Muscle layer of duodenum (tissue), 2 donors: Measurements from ENCODE around the gene STX1B.
"Not testable (repeated sequence)": the region's sequence is repeated elsewhere in the genome, so short reads cannot be mapped to it uniquely, and the experiment has no call there.

Source experiments
- H3K27ac ChIP-seq: one replicate; pipeline ENCODE4 v1.7.0; 2013; ENCODE audit warnings: mild to moderate bottlenecking, low read length
- H3K27me3 ChIP-seq: one replicate; pipeline ENCODE4 v1.7.0; 2013; ENCODE audit warnings: low read depth, mild to moderate bottlenecking, control low read depth, low read length
- H3K36me3 ChIP-seq, 2 donors: one replicate each; pipeline ENCODE4 v1.7.0; 2013; ENCODE audit warnings: low read length in 2 of 2, control low read depth in 1 of 2, mild to moderate bottlenecking in 1 of 2; ENCODE audit not compliant: insufficient read depth in 2 of 2, control insufficient read depth in 1 of 2
- H3K4me1 ChIP-seq, 2 donors: one replicate each; pipeline ENCODE4 v1.7.0; 2013; ENCODE audit warnings: low read length in 2 of 2, mild to moderate bottlenecking in 2 of 2, control low read depth in 1 of 2, moderate library complexity in 1 of 2; ENCODE audit not compliant: insufficient read depth in 2 of 2, control insufficient read depth in 1 of 2
- H3K4me3 ChIP-seq, 2 donors: one replicate each; pipeline ENCODE4 v1.7.0; 2013; ENCODE audit warnings: low read length in 2 of 2, low read depth in 1 of 2, mild to moderate bottlenecking in 1 of 2
- H3K9me3 ChIP-seq, 2 donors: one replicate each; pipeline ENCODE4 v1.7.0; 2013; ENCODE audit warnings: low read length in 2 of 2, control low read depth in 1 of 2, mild to moderate bottlenecking in 1 of 2; ENCODE audit not compliant: control insufficient read depth in 1 of 2
- donor health status: healthy.

The STX1B gene

GRCh38 chr16:31011815-31012214 lies 1.4 kb upstream of the STX1B start:
- H3K27me3 ChIP-seq = peaks cover 22% of the 10 kb centered on the region
- H3K4me1 ChIP-seq, H3K9me3 ChIP-seq, H3K36me3 ChIP-seq, H3K4me3 ChIP-seq, H3K27ac ChIP-seq: not testable (repeated sequence)

GRCh38 chr16:31009894-31010584 lies 399 bp downstream of the STX1B start:
- peaks cover 22% of the 10 kb centered on the region for H3K27me3 ChIP-seq
- H3K4me1 ChIP-seq = no peaks in the 10 kb centered on the region
- H3K27ac ChIP-seq = no peak overlapping the region
- H3K4me3 ChIP-seq = peak overlapping the region in 1 of 2 donors; percentile 45
- H3K9me3 ChIP-seq = no peaks in the 10 kb centered on the region
- no peaks in the 10 kb centered on the region for H3K36me3 ChIP-seq

- peaks cover 22% of the 10 kb centered on the region for H3K27me3 ChIP-seq
- H3K4me3 ChIP-seq = no peak overlapping the region
Measured at GRCh38 chr16:31009120-31009519, 1.3 kb downstream of the STX1B start.

GRCh38 chr16:31008551-31008950 lies 1.9 kb downstream of the STX1B start:
- Histone ChIP-seq H3K9me3 (no peaks in the 10 kb centered on the region), H3K27me3 (peaks cover 22% of the 10 kb centered on the region), H3K36me3 (no peaks in the 10 kb centered on the region), H3K4me1 (no peaks in the 10 kb centered on the region), H3K4me3 (no peak overlapping the region), H3K27ac (no peak overlapping the region)

More at GRCh38 chr16:31009120-31009519, 1.3 kb downstream of the STX1B start:
- no peaks in the 10 kb centered on the region for H3K36me3 ChIP-seq
- no peaks in the 10 kb centered on the region for H3K4me1 ChIP-seq
- H3K27ac ChIP-seq = no peak overlapping the region
- no peaks in the 10 kb centered on the region for H3K9me3 ChIP-seq

GRCh38 chr16:31008149-31008548 lies 2.3 kb downstream of the STX1B start:
- H3K27me3 ChIP-seq = peaks cover 22% of the 10 kb centered on the region

GRCh38 chr16:31007684-31008083 lies 2.8 kb downstream of the STX1B start:
- no peak overlapping the region for H3K27ac ChIP-seq
- H3K9me3 ChIP-seq = no peaks in the 10 kb centered on the region
- H3K4me3 ChIP-seq = no peak overlapping the region
- no peaks in the 10 kb centered on the region for H3K36me3 ChIP-seq
- H3K4me1 ChIP-seq = no peaks in the 10 kb centered on the region
- peaks cover 22% of the 10 kb centered on the region for H3K27me3 ChIP-seq

More at GRCh38 chr16:31008149-31008548, 2.3 kb downstream of the STX1B start:
- no peak overlapping the region for H3K4me3 ChIP-seq
- H3K4me1 ChIP-seq = no peaks in the 10 kb centered on the region
- no peak overlapping the region for H3K27ac ChIP-seq
- no peaks in the 10 kb centered on the region for H3K36me3 ChIP-seq
- H3K9me3 ChIP-seq = no peaks in the 10 kb centered on the region

- H3K27ac ChIP-seq = no peak overlapping the region
- H3K4me3 ChIP-seq = no peak overlapping the region
- no peaks in the 10 kb centered on the region for H3K36me3 ChIP-seq
- peaks cover 21% of the 10 kb centered on the region for H3K27me3 ChIP-seq
- H3K4me1 ChIP-seq = peaks cover 0 to 6% of the 10 kb centered on the region in 2 donors
- H3K9me3 ChIP-seq = no peaks in the 10 kb centered on the region
Measured at GRCh38 chr16:31006589-31006988, 3.8 kb downstream of the STX1B start.

GRCh38 chr16:31006086-31006385 lies 4.4 kb downstream of the STX1B start:
- Histone ChIP-seq H3K9me3 (no peaks in the 10 kb centered on the region), H3K4me3 (no peak overlapping the region), H3K27me3 (peaks cover 16% of the 10 kb centered on the region), H3K4me1 (peaks cover 0 to 6% of the 10 kb centered on the region in 2 donors), H3K36me3 (no peaks in the 10 kb centered on the region), H3K27ac (no peak overlapping the region)

GRCh38 chr16:31005350-31006085 lies 4.9 kb downstream of the STX1B start:
- Histone ChIP-seq H3K4me3 (no peak overlapping the region), H3K9me3 (no peaks in the 10 kb centered on the region), H3K4me1 (peaks cover 0 to 6% of the 10 kb centered on the region in 2 donors), H3K27ac (no peak overlapping the region), H3K36me3 (no peaks in the 10 kb centered on the region), H3K27me3 (peaks cover 13% of the 10 kb centered on the region)

- Histone ChIP-seq H3K4me1 (peaks cover 0 to 6% of the 10 kb centered on the region in 2 donors), H3K27ac (no peak overlapping the region), H3K9me3 (no peaks in the 10 kb centered on the region), H3K27me3 (peaks cover 10% of the 10 kb centered on the region), H3K36me3 (no peaks in the 10 kb centered on the region), H3K4me3 (no peak overlapping the region)
Measured at GRCh38 chr16:31004658-31005057, 5.8 kb downstream of the STX1B start.

GRCh38 chr16:31003744-31004143 lies 6.7 kb downstream of the STX1B start:
- peaks cover 0 to 6% of the 10 kb centered on the region in 2 donors for H3K4me1 ChIP-seq
- H3K4me3 ChIP-seq = no peak overlapping the region
- peaks cover 7% of the 10 kb centered on the region for H3K27me3 ChIP-seq
- H3K9me3 ChIP-seq = no peaks in the 10 kb centered on the region
- H3K27ac ChIP-seq = no peak overlapping the region
- H3K36me3 ChIP-seq = no peaks in the 10 kb centered on the region
